Choroid plexus epithelial cell (primary cell): ENCODE measurements around the gene MRPS27.
A peak's percentile ranks its signal among the peaks of the same experiment; 100 is the strongest.
"Not testable (repeated sequence)": the region's sequence is repeated elsewhere in the genome, so short reads cannot be mapped to it uniquely, and the experiment has no call there.

ENCODE experiments used
- DNase-seq: peaks from one replicate; pipeline ENCODE4 v3.0.0-alpha.2; 2010; ENCODE audit warnings: low read depth
- H3K4me3 ChIP-seq: 2 replicates; pipeline ENCODE4 v1.5.1; 2011; ENCODE audit warnings: low read depth, mild to moderate bottlenecking, control low read depth, low read length, moderate library complexity
- CTCF ChIP-seq: conservative IDR thresholded peaks from 2 replicates; pipeline ENCODE4 v1.5.1; 2011; ENCODE audit warnings: low read depth, mild to moderate bottlenecking, control low read depth, inconsistent platforms, low read length, moderate library complexity

Gene MRPS27

DNA sequence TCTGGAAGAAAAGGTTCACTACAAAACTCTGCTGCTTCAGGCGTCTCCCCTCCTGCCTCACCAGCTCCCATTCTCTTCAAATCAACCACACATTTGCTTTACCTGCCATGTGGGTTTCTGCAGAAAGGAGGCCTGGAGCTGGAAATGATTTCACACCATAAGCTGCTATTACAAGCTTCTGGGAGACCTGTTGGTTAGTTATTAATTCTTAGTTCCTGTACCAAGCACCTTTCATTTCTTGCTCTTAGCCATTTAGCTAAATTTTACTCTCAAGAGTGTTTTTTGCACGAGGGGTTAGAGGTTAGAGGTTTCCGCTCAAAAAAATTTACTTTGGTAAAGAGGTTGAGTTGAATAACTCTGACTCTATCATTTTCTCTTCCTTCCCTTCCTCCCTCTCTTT lies 142.5 kb downstream of the MRPS27 start:
- TF ChIP-seq CTCF: no peak
- no peak for DNase-seq
- H3K4me3 ChIP-seq: no peak overlapping the region

DNA sequence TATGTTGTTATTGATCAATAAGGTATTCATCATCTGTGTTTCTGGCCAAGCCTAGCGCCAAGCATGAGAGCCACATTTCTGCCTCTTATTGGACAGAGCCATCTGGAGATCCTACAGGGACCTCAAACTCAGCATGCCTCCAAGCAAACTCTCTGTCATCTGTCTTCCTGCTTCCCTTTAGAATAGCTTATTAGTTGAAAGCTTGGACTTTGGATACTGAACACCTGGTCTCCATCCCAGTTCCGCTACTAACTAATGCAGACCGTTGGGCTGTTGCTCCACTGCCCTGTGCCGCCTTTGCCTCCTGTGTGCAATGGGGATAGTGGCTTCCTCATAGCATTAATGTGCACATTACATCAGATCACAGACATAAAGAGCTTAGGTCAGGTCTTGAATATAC lies 147.3 kb downstream of the MRPS27 start:
- DNase-seq: no peak
- H3K4me3 ChIP-seq: no peak overlapping the region
- no peak for TF ChIP-seq CTCF

DNA sequence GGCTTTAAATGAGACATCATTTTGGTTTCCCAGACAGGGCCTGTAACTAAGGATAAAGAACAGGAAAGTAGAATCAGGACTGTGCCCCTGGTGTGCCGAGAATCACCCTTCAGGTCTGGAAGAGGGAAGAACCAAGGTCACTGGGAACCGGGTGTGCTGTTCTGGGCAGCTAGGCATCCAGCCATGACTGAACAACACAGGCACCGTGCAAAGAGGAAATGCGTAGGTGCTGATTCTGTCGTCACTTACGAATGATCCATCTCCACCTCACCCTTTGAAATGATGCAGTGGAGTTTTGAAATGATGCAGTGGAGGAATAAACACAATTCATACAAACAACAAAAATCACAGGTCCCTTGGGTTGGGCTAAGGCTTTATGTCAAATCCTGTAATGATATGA lies 148.4 kb downstream of the MRPS27 start:
- no peak for DNase-seq
- TF ChIP-seq CTCF: no peak
- H3K4me3 ChIP-seq: no peak overlapping the region

DNA sequence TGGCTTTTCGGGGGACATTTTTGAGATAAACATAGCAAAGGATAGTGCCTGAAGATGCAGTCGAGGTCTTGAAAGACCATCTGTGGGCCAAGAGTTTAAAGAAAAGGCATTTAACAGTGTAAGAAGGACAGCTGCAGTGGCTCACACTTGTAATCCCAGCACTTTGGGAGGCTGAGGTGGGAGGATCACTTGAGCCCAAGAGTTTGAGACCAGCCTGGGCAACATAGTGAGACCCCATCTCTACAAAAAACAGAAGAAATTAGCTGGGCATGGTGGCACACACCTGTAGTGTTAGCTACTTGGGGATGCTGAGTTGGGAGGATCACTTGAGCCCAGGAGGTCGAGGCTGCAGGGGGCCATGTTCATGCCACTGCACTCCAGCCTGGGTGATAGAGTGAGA lies 148.9 kb downstream of the MRPS27 start:
- H3K4me3 ChIP-seq, DNase-seq: not testable (repeated sequence)

DNA sequence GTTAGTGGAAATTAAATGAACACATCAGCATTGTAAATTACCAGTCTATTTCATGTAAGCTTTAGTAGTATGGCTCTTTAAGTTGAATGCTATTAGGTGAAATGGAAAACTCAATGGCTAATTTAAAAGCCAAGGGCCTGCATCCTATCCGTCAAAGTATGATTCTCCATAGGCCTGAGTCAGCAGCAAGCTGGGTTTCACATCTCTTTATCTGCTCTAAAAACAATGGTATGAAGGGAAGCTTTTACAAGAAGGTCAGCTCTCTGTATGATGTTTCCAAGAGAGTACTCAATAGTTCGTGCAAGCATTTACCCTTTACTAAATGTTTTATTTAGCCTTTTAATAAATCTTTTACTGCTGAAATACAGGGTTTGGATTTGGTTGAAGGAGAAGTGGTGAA lies 149.9 kb downstream of the MRPS27 start:
- peak; percentile 58 for DNase-seq
- H3K4me3 ChIP-seq: no peak overlapping the region
- TF ChIP-seq CTCF: no peak
